Measurements from ENCODE around the gene ELSPBP1. TPM values are rescaled to one million over a fixed set of nuclear protein-coding genes. Genes with fewer than 3 reads are reported as not detected.

Gene ELSPBP1
- total RNA-seq, 1 experiment from 2014 or later = not detected

GRCh38 chr19:48025480-48025879 lies 31.0 kb downstream of the ELSPBP1 start:
- DNase-seq (ENCODE audit: low spot score) (no peak), ATAC-seq (no peak)
- Mint-ChIP-seq H3K4me1 (peaks cover 7% of the 10 kb centered on the region; the same call in 1 of the 2 replicates), H3K36me3 (no peaks in the 10 kb centered on the region), H3K27ac (no peak overlapping the region), H3K9me3 (peaks cover 6% of the 10 kb centered on the region; the same call in 1 of the 2 replicates), H3K4me3 (no peak overlapping the region), H3K27me3 (ENCODE audit: low read depth) (peaks cover 24% of the 10 kb centered on the region)
- TF ChIP-seq FOXJ3 (CRISPR knock-in tag; IDR thresholded peaks at IDR 0.05; ENCODE audit: borderline replicate concordance) (no peak), E2F1 (CRISPR knock-in tag; IDR thresholded peaks at IDR 0.05) (no peak), ZNF263 (CRISPR knock-in tag; IDR thresholded peaks at IDR 0.05; ENCODE audit: low read depth) (no peak), ATF3 (CRISPR knock-in tag; conservative IDR thresholded peaks at IDR 0.05) (no peak), ZSCAN18 (CRISPR knock-in tag; IDR thresholded peaks at IDR 0.05) (no peak), NR3C1 (CRISPR knock-in tag; conservative IDR thresholded peaks at IDR 0.05; ENCODE audit: low read depth) (no peak), ZNF121 (CRISPR knock-in tag; IDR thresholded peaks at IDR 0.05) (no peak), ZNF219 (CRISPR knock-in tag; IDR thresholded peaks at IDR 0.05; ENCODE audit: borderline replicate concordance) (no peak), GRHL2 (CRISPR knock-in tag; IDR thresholded peaks at IDR 0.05; ENCODE audit: insufficient replicate concordance, severe bottlenecking) (no peak), ZNF138 (CRISPR knock-in tag; conservative IDR thresholded peaks at IDR 0.05) (no peak), CREB1 (CRISPR knock-in tag; IDR thresholded peaks at IDR 0.05) (no peak), NFE2L1 (CRISPR knock-in tag; IDR thresholded peaks at IDR 0.05) (no peak), ATF6 (CRISPR knock-in tag; IDR thresholded peaks at IDR 0.05) (no peak), ARID4B (CRISPR knock-in tag; IDR thresholded peaks at IDR 0.05; ENCODE audit: borderline replicate concordance) (no peak), E2F4 (CRISPR knock-in tag; IDR thresholded peaks at IDR 0.05; ENCODE audit: borderline replicate concordance, low read depth) (no peak), GTF2I (CRISPR knock-in tag; conservative IDR thresholded peaks at IDR 0.05) (no peak)
- TF ChIP-seq, protein P1, sequence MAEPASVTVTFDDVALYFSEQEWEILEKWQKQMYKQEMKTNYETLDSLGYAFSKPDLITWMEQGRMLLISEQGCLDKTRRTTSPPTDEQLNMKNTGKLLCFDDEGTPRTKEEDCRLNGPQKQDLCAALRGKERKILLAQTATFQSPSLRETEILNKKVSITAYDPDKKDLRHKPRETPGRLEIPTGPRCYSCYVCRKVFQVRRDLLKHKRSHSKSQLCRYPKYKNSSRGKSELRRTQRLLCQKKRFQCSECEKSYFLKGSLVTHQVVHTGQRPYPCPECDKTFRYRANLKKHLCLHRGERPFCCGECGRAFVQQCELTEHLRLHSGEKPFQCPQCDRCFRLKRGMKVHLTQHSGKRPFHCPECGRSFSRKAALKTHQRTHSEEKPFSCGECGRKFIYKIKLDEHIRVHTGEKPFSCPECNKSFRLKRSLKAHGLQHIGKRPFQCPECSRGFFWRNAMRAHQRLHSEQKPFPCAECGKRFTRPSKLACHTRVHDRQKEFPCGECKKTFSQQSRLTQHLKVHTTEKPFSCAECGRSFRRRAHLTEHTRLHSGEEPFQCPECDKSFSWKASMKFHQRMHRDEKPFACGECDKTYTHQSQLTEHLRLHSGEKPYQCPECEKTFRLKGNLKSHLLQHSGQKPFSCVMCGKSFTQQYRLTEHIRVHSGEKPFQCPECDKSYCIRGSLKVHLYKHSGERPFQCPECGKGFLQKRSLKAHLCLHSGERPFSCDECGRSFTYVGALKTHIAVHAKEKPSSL (CRISPR knock-in tag; conservative IDR thresholded peaks at IDR 0.05) = no peak
- TF ChIP-seq, protein P2, sequence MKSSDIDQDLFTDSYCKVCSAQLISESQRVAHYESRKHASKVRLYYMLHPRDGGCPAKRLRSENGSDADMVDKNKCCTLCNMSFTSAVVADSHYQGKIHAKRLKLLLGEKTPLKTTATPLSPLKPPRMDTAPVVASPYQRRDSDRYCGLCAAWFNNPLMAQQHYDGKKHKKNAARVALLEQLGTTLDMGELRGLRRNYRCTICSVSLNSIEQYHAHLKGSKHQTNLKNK (CRISPR knock-in tag; IDR thresholded peaks at IDR 0.05) = no peak
- TF ChIP-seq, protein P3, sequence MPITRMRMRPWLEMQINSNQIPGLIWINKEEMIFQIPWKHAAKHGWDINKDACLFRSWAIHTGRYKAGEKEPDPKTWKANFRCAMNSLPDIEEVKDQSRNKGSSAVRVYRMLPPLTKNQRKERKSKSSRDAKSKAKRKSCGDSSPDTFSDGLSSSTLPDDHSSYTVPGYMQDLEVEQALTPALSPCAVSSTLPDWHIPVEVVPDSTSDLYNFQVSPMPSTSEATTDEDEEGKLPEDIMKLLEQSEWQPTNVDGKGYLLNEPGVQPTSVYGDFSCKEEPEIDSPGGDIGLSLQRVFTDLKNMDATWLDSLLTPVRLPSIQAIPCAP (CRISPR knock-in tag; IDR thresholded peaks at IDR 0.05) = no peak
- ChIA-PET POLR2A (no interaction called here), CTCF (interaction anchor here (1.7 kb wide), 1 partner anchor 19 kb away, joined by 4 read pairs; no protein-coding TSS in a partner anchor)

Data from WTC11 (cell line).